Pancreas (tissue), 10 donors: ENCODE results near the gene RBM38. TPM values are rescaled to one million over a fixed set of nuclear protein-coding genes. Genes with fewer than 3 reads are reported as not detected.

Experiments used
- ATAC-seq, 4 donors: fragments of 200-7000 bp; cut with Tn5 transposase; one replicate each; pipeline versions ENCODE4 v1.8.0 to v1.9.1; 2020; ENCODE audit warnings: mild to moderate bottlenecking in 4 of 4, moderate library complexity in 4 of 4
- DNase-seq, 6 donors: peaks; one replicate each; pipeline ENCODE4 v3.0.0-alpha.2; 2020
- FAIRE-seq: peaks from 2 replicates; lab custom pipeline; 2012; peaks lifted over from hg19 to GRCh38; lab: Jason Lieb, UNC
- H3K27ac ChIP-seq, 4 donors: fragments of 200-600 bp; sonication (generic); 1 replicate in 3 of 4; 2 replicates in 1 of 4; pipeline versions ENCODE4 v1.5.0 to v1.8.0; 2020
- H3K27me3 ChIP-seq, 4 donors: fragments of 200-600 bp; one replicate each; pipeline ENCODE4 v1.8.0; 2021
- H3K36me3 ChIP-seq, 3 donors: fragments of 200-600 bp; sonication (generic) in 1 of 3; one replicate each; pipeline versions ENCODE4 v1.5.0 to v1.8.0; 2020 to 2021
- H3K4me1 ChIP-seq, 3 donors: fragments of 200-600 bp; one replicate each; pipeline ENCODE4 v1.8.0; 2021
- H3K4me3 ChIP-seq, 4 donors: fragments of 200-600 bp; sonication (generic) in 2 of 4; one replicate each; pipeline versions ENCODE4 v1.5.0 to v1.8.0; 2020 to 2021
- H3K9me3 ChIP-seq, 4 donors: fragments of 200-600 bp; one replicate each; pipeline ENCODE4 v1.8.0; 2021
- WGBS, 2 donors: extraction: QIAGEN DNeasy Blood & Tissue Kit; methylation state at CpG; one replicate each; pipeline ENCODE4 v1.1.7; 2013; 5-methylcytosine and 5-hydroxymethylcytosine counted together
- intact Hi-C, 3 donors: fragments of 100-400 bp; cut with DNase I; formaldehyde crosslinking; loops; one replicate each; pipeline versions ENCODE4 v1.11.1 to v1.14.2; 2022
- polyA plus RNA-seq, 2 donors: library from polyadenylated mRNA; stranded (reverse); fragments of 200-250 nt; gene quantifications; one replicate each; pipeline ENCODE4 v1.2.3, GENCODE V29; 2013
- total RNA-seq, 6 donors: library from RNA; stranded (reverse); fragmentation: NEBNext Ultra II Directional in 4 of 6; extraction: Animal tissue kit (Norgen Biotek cat#: 25700) in 4 of 6; gene quantifications; one replicate each; pipeline versions ENCODE4 v1.2.1 to v1.2.4, GENCODE V29; 2021 to 2023
- TF ChIP-seq, protein P1 (sequence below), 4 donors: fragments of 200-600 bp; sonication (generic) in 3 of 4; IDR thresholded peaks; one replicate each; pipeline versions ENCODE4 v1.5.0 to v1.8.0; 2021; ENCODE audit warnings: antibody characterized with exemption in 4 of 4
- donor health status: healthy with polysubstance abuse.
- donor health status: DM: no; HTN: no; CAD: no; lungs with moderate emphysema.
- donor health status: DM: no; HTN: no; CAD: no.
- donor health status: control.
- donor health status: control.
- donor health status: Bipolar disorder and iron deficiency.
- donor health status: DM: yes; HTN: yes; CAD: no.
- donor health status: DM: no; HTN: no; CAD: no.
- donor health status: DM: no; HTN: no; CAD: no.
- donor health status: DM: yes; HTN: yes; CAD: no.

The RBM38 gene
- total and polyA plus RNA-seq, 8 donors: 3.9 to 13.1 (median 6.2) TPM

- 85% methylated on average over 16 of the region's 16 CpGs for WGBS, 2 donors
- no peak for ATAC-seq
- Histone ChIP-seq H3K27me3 (no peaks in the 10 kb centered on the region), H3K4me1 (no peaks in the 10 kb centered on the region), H3K9me3 (no peaks in the 10 kb centered on the region), H3K27ac (no peak overlapping the region), H3K36me3 (peaks cover 4 to 35% (median 18%) of the 10 kb centered on the region in 3 donors), H3K4me3 (no peak overlapping the region)
- intact Hi-C loops: loop anchor here in 2 of 3 donors (10.0 kb wide), 2 partner anchors 127 to 207 kb away; no protein-coding TSS in a partner anchor
- no peak for DNase-seq
- no peak for FAIRE-seq
- TF ChIP-seq, protein P1, sequence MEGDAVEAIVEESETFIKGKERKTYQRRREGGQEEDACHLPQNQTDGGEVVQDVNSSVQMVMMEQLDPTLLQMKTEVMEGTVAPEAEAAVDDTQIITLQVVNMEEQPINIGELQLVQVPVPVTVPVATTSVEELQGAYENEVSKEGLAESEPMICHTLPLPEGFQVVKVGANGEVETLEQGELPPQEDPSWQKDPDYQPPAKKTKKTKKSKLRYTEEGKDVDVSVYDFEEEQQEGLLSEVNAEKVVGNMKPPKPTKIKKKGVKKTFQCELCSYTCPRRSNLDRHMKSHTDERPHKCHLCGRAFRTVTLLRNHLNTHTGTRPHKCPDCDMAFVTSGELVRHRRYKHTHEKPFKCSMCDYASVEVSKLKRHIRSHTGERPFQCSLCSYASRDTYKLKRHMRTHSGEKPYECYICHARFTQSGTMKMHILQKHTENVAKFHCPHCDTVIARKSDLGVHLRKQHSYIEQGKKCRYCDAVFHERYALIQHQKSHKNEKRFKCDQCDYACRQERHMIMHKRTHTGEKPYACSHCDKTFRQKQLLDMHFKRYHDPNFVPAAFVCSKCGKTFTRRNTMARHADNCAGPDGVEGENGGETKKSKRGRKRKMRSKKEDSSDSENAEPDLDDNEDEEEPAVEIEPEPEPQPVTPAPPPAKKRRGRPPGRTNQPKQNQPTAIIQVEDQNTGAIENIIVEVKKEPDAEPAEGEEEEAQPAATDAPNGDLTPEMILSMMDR (IDR thresholded peaks at IDR 0.05): no peak
These were observed 13.1 kb upstream of the RBM38 start for GRCh38 chr20:57378107-57378506.

- H3K27me3 ChIP-seq: no peaks in the 10 kb centered on the region
- FAIRE-seq (no peak), DNase-seq (no peak), ATAC-seq (no peak)
- intact Hi-C loops: loop anchor here in 2 of 3 donors (10.0 kb wide), 2 partner anchors 126 to 206 kb away; no protein-coding TSS in a partner anchor
- TF ChIP-seq, protein P1 (IDR thresholded peaks at IDR 0.05): no peak
- H3K9me3 ChIP-seq: no peaks in the 10 kb centered on the region
- 87 to 88% methylated on average over 4 of the region's 4 CpGs for WGBS, 2 donors
- H3K36me3 ChIP-seq: peaks cover 4 to 34% (median 18%) of the 10 kb centered on the region in 3 donors
- H3K4me3 ChIP-seq: no peak overlapping the region
- no peaks in the 10 kb centered on the region for H3K4me1 ChIP-seq
- H3K27ac ChIP-seq: no peak overlapping the region
These were observed 12.4 kb upstream of the RBM38 start for GRCh38 chr20:57378646-57379262.

- no peak overlapping the region for H3K27ac ChIP-seq
- H3K4me1 ChIP-seq: no peaks in the 10 kb centered on the region
- TF ChIP-seq, protein P1 (IDR thresholded peaks at IDR 0.05): no peak
- ATAC-seq (no peak), DNase-seq (no peak), FAIRE-seq (no peak)
- H3K4me3 ChIP-seq: no peak overlapping the region
- no peaks in the 10 kb centered on the region for H3K9me3 ChIP-seq
- peaks cover 1 to 29% (median 14%) of the 10 kb centered on the region in 3 donors for H3K36me3 ChIP-seq
- intact Hi-C loops: loop anchor here in 2 of 3 donors (10.0 kb wide), 2 partner anchors 126 to 206 kb away; no protein-coding TSS in a partner anchor
- 85 to 86% methylated on average over 5 of the region's 5 CpGs for WGBS, 2 donors
- no peaks in the 10 kb centered on the region for H3K27me3 ChIP-seq
These were observed 11.9 kb upstream of the RBM38 start for GRCh38 chr20:57379263-57379647.

- Histone ChIP-seq H3K4me3 (no peak overlapping the region), H3K36me3 (peaks cover 0 to 20% (median 7%) of the 10 kb centered on the region in 3 donors), H3K9me3 (no peaks in the 10 kb centered on the region), H3K27ac (no peak overlapping the region), H3K4me1 (no peaks in the 10 kb centered on the region), H3K27me3 (no peaks in the 10 kb centered on the region)
- intact Hi-C loops: loop anchor here in 2 of 3 donors (5.0 kb wide), 1 partner anchor 112 kb away; no protein-coding TSS in a partner anchor
- DNase-seq: peak in 1 of 6 donors; percentile 7
- 84 to 85% methylated on average over 10 of the region's 10 CpGs for WGBS, 2 donors
- FAIRE-seq: no peak
- ATAC-seq: no peak
- TF ChIP-seq, protein P1 (IDR thresholded peaks at IDR 0.05): no peak
These were observed 11.0 kb upstream of the RBM38 start for GRCh38 chr20:57380081-57380750.
